ENCODE data around the gene RAI1.

DNA sequence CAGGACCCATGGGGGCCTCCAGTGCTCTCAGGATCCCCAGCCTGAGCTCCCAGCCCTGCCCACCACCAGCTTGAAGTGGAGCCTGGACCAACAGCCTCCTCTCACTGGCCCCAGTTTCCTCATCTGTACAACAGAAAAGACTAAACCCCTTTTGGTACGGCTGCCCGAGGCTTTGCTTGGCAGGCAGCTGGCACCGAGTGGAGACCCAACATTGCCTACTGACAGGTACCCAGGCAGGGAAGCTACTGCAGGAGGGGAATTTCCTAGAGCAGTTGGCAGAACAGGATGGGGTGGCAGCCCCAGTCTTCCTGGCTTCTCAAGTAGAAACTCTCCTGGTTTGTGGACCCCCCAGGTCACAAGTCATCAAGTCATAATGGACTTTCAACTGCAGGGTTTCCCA is 141.4 kb downstream of the RAI1 start:
- TF ChIP-seq POLR2A (IDR thresholded peaks at IDR 0.05; ENCODE audit: low read length) (no peak), GATA1 (IDR thresholded peaks at IDR 0.05; ENCODE audit: low read depth, low read length) (no peak)

Measured in erythroblast (primary cell).